ENCODE results near the gene ITPK1. TPM values are rescaled to one million over a fixed set of nuclear protein-coding genes. Genes with fewer than 3 reads are reported as not detected.

Gene ITPK1
- total RNA-seq, 1 donor from 2014 or later, result 32.8 TPM

DNA sequence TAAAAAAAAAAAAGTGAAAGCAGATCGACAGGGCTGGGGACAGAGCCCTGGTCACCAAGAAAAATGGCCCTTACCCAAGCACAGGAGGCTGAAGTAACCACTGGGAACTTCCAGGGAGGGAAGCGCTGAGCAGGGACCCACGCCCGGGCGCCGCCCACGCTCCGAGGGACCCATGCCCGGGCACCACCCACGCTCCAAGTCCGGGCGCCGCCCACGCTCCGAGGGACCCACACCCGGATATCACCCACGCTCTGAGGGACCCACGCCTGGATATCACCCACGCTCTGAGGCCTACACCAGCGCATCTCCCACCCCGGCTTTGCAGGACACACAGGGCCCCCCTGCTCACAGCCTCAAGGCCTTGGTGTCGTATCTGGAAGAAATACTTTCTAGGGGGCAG lies 167.1 kb downstream of the ITPK1 start:
- H3K4me3 Mint-ChIP-seq (ENCODE audit: unreplicated experiment), result no peak overlapping the region
- H3K36me3 Mint-ChIP-seq (ENCODE audit: unreplicated experiment), result peaks cover 13% of the 10 kb centered on the region
- H3K4me1 Mint-ChIP-seq (ENCODE audit: unreplicated experiment), result peaks cover 23% of the 10 kb centered on the region
- no peaks in the 10 kb centered on the region for H3K27me3 Mint-ChIP-seq (ENCODE audit: unreplicated experiment)
- no peak for DNase-seq (ENCODE audit: extremely low spot score, unreplicated experiment)
- no peak overlapping the region for H3K27ac Mint-ChIP-seq (ENCODE audit: unreplicated experiment)
- no peaks in the 10 kb centered on the region for H3K9me3 Mint-ChIP-seq (ENCODE audit: unreplicated experiment)
- TF ChIP-seq, protein P1, sequence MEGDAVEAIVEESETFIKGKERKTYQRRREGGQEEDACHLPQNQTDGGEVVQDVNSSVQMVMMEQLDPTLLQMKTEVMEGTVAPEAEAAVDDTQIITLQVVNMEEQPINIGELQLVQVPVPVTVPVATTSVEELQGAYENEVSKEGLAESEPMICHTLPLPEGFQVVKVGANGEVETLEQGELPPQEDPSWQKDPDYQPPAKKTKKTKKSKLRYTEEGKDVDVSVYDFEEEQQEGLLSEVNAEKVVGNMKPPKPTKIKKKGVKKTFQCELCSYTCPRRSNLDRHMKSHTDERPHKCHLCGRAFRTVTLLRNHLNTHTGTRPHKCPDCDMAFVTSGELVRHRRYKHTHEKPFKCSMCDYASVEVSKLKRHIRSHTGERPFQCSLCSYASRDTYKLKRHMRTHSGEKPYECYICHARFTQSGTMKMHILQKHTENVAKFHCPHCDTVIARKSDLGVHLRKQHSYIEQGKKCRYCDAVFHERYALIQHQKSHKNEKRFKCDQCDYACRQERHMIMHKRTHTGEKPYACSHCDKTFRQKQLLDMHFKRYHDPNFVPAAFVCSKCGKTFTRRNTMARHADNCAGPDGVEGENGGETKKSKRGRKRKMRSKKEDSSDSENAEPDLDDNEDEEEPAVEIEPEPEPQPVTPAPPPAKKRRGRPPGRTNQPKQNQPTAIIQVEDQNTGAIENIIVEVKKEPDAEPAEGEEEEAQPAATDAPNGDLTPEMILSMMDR (IDR thresholded peaks at IDR 0.05), result no peak

GRCh38 chr14:92946847-92947545 lies 168.7 kb downstream of the ITPK1 start:
- no peak for DNase-seq (ENCODE audit: extremely low spot score, unreplicated experiment)
- Mint-ChIP-seq H3K27me3 (ENCODE audit: unreplicated experiment) (no peaks in the 10 kb centered on the region), H3K4me1 (ENCODE audit: unreplicated experiment) (peaks cover 21% of the 10 kb centered on the region), H3K27ac (ENCODE audit: unreplicated experiment) (peak overlapping the region; percentile 67), H3K9me3 (ENCODE audit: unreplicated experiment) (no peaks in the 10 kb centered on the region), H3K4me3 (ENCODE audit: unreplicated experiment) (peak overlapping the region; percentile 15), H3K36me3 (ENCODE audit: unreplicated experiment) (peaks cover 10% of the 10 kb centered on the region)
- TF ChIP-seq, protein P1 (IDR thresholded peaks at IDR 0.05), result no peak

- Mint-ChIP-seq H3K4me3 (ENCODE audit: unreplicated experiment) (peak overlapping the region; percentile 15), H3K27me3 (ENCODE audit: unreplicated experiment) (no peaks in the 10 kb centered on the region), H3K36me3 (ENCODE audit: unreplicated experiment) (peaks cover 10% of the 10 kb centered on the region), H3K27ac (ENCODE audit: unreplicated experiment) (peak overlapping the region; percentile 67), H3K9me3 (ENCODE audit: unreplicated experiment) (no peaks in the 10 kb centered on the region), H3K4me1 (ENCODE audit: unreplicated experiment) (peaks cover 18% of the 10 kb centered on the region)
- TF ChIP-seq, protein P1 (IDR thresholded peaks at IDR 0.05), result no peak
- DNase-seq (ENCODE audit: extremely low spot score, unreplicated experiment), result peak; percentile 91
Observed at GRCh38 chr14:92945959-92946846, 169.5 kb downstream of the ITPK1 start.

- H3K9me3 Mint-ChIP-seq (ENCODE audit: unreplicated experiment), result no peaks in the 10 kb centered on the region
- TF ChIP-seq, protein P1 (IDR thresholded peaks at IDR 0.05), result no peak
- H3K36me3 Mint-ChIP-seq (ENCODE audit: unreplicated experiment), result peaks cover 8% of the 10 kb centered on the region
- DNase-seq (ENCODE audit: extremely low spot score, unreplicated experiment), result no peak
- no peak overlapping the region for H3K27ac Mint-ChIP-seq (ENCODE audit: unreplicated experiment)
- H3K4me3 Mint-ChIP-seq (ENCODE audit: unreplicated experiment), result no peak overlapping the region
- H3K4me1 Mint-ChIP-seq (ENCODE audit: unreplicated experiment), result peaks cover 16% of the 10 kb centered on the region
- no peaks in the 10 kb centered on the region for H3K27me3 Mint-ChIP-seq (ENCODE audit: unreplicated experiment)
Observed at GRCh38 chr14:92945544-92945943, 170.2 kb downstream of the ITPK1 start.

GRCh38 chr14:92944976-92945375 lies 170.7 kb downstream of the ITPK1 start:
- TF ChIP-seq, protein P1 (IDR thresholded peaks at IDR 0.05), result no peak
- H3K4me3 Mint-ChIP-seq (ENCODE audit: unreplicated experiment), result no peak overlapping the region
- H3K27me3 Mint-ChIP-seq (ENCODE audit: unreplicated experiment), result no peaks in the 10 kb centered on the region
- peaks cover 16% of the 10 kb centered on the region for H3K4me1 Mint-ChIP-seq (ENCODE audit: unreplicated experiment)
- H3K27ac Mint-ChIP-seq (ENCODE audit: unreplicated experiment), result no peak overlapping the region
- peaks cover 7% of the 10 kb centered on the region for H3K36me3 Mint-ChIP-seq (ENCODE audit: unreplicated experiment)
- no peak for DNase-seq (ENCODE audit: extremely low spot score, unreplicated experiment)
- H3K9me3 Mint-ChIP-seq (ENCODE audit: unreplicated experiment), result no peaks in the 10 kb centered on the region
